SU-DHL-6 (cell line): Measurements from ENCODE around the gene ASCC3.

Experiments
- H2AFZ ChIP-seq: fragments of 200-600 bp; sonication (generic); 2 replicates; pipeline ENCODE4 v1.6.1; 2014; ENCODE audit warnings: low read depth, mild to moderate bottlenecking, moderate library complexity, mixed read lengths, antibody characterized with exemption, low read length; ENCODE audit not compliant: severe bottlenecking
- H3F3A ChIP-seq: fragments of 200-600 bp; shearing (Covaris generic); 2 replicates; pipeline ENCODE4 v1.6.0; 2016; ENCODE audit warnings: antibody characterized with exemption, mild to moderate bottlenecking; ENCODE audit not compliant: insufficient read depth
- H3K27ac ChIP-seq: fragments of 200-600 bp; sonication (generic); 2 replicates; pipeline ENCODE4 v1.5.1; 2016; ENCODE audit warnings: low read depth, mild to moderate bottlenecking, low read length, moderate library complexity, mixed read lengths
- H3K27me3 ChIP-seq: fragments of 200-600 bp; sonication (generic), shearing (Covaris generic); 2 replicates; pipeline ENCODE4 v1.6.0; 2014; ENCODE audit warnings: mild to moderate bottlenecking, low read length
- H3K36me3 ChIP-seq: fragments of 200-600 bp; sonication (generic); 2 replicates; pipeline ENCODE4 v1.6.1; 2014; ENCODE audit warnings: mild to moderate bottlenecking, low read length, mixed read lengths
- H3K4me2 ChIP-seq: fragments of 300-600, 200-600 bp; shearing (Covaris generic), sonication (generic); 2 replicates; pipeline ENCODE4 v1.6.0; 2014; ENCODE audit warnings: low read length, low read depth, mild to moderate bottlenecking; ENCODE audit not compliant: poor library complexity, severe bottlenecking
- H3K4me3 ChIP-seq: fragments of 200-600 bp; sonication (generic); 2 replicates; pipeline ENCODE4 v1.5.1; 2014; ENCODE audit warnings: antibody characterized with exemption, low read length, mild to moderate bottlenecking, mixed read lengths; ENCODE audit not compliant: insufficient read depth, poor library complexity, severe bottlenecking
- H3K79me2 ChIP-seq: fragments of 200-600 bp; sonication (generic); 2 replicates; pipeline ENCODE4 v1.6.1; 2014; ENCODE audit warnings: mild to moderate bottlenecking, low read length, moderate library complexity; ENCODE audit not compliant: insufficient read depth
- H3K9ac ChIP-seq: fragments of 200-600 bp; sonication (generic); 2 replicates; pipeline ENCODE4 v1.7.0; 2014; ENCODE audit warnings: mild to moderate bottlenecking, low read length
- H3K9me2 ChIP-seq: fragments of 200-600 bp; sonication (generic); replicated peaks from 2 replicates; pipeline ENCODE4 v1.6.1; 2014; ENCODE audit warnings: low read length; ENCODE audit not compliant: insufficient read depth
- H3K9me3 ChIP-seq: fragments of 200-600 bp; sonication (generic); 2 replicates; pipeline ENCODE4 v1.6.1; 2014; ENCODE audit warnings: low read length, mixed read lengths; ENCODE audit not compliant: insufficient read depth
- H4K20me1 ChIP-seq: fragments of 200-600 bp; sonication (generic); 2 replicates; pipeline ENCODE4 v1.6.1; 2014; ENCODE audit warnings: low read depth, mild to moderate bottlenecking, antibody characterized with exemption, low read length, moderate library complexity, mixed read lengths
- EZH2phosphoT487 ChIP-seq: fragments of 200-600 bp; sonication (generic), shearing (Covaris generic); conservative IDR thresholded peaks from 2 replicates; pipeline ENCODE4 v1.6.1; 2018; ENCODE audit warnings: mild to moderate bottlenecking, antibody characterized with exemption, low read length, moderate library complexity, mixed read lengths
- TF ChIP-seq, protein P1 (sequence below): fragments of 200-600 bp; sonication (generic); IDR thresholded peaks from one replicate; pipeline ENCODE4 v1.5.1; 2017; ENCODE audit warnings: antibody characterized with exemption, mild to moderate bottlenecking, low read length, moderate library complexity; ENCODE audit not compliant: insufficient read depth, poor library complexity, severe bottlenecking

Gene ASCC3

DNA sequence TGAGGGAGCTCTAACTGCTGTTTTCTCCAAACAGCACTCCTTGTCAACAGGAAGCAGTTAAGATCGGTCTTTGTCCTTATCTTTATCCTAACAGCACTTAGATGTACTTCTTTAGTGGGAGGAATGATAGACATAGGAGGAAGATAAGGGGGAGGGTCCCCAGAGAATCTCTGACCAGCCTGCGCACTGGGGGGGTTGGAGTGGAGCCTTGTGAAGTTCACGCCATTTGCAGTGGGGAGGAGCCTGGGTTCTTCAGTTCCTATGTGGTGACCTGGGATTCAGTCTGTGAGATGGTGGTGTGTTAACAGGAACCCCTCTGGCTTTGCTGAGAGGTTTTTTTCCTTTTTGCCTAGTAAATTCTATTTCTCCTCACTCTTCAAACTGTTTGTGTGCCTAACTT, 18.1 kb upstream of the ASCC3 start:
- Histone ChIP-seq H3F3A (no peaks in the 10 kb centered on the region), H3K9me2 (no peaks in the 10 kb centered on the region), H3K4me2 (no peak overlapping the region), H3K4me3 (no peak overlapping the region), H3K27me3 (no peaks in the 10 kb centered on the region), H3K27ac (no peak overlapping the region), H2AFZ (no peak overlapping the region), H3K36me3 (no peaks in the 10 kb centered on the region), H3K9ac (no peak overlapping the region), H3K79me2 (no peaks in the 10 kb centered on the region), H4K20me1 (no peaks in the 10 kb centered on the region), H3K9me3 (no peaks in the 10 kb centered on the region)
- TF ChIP-seq, protein P1, sequence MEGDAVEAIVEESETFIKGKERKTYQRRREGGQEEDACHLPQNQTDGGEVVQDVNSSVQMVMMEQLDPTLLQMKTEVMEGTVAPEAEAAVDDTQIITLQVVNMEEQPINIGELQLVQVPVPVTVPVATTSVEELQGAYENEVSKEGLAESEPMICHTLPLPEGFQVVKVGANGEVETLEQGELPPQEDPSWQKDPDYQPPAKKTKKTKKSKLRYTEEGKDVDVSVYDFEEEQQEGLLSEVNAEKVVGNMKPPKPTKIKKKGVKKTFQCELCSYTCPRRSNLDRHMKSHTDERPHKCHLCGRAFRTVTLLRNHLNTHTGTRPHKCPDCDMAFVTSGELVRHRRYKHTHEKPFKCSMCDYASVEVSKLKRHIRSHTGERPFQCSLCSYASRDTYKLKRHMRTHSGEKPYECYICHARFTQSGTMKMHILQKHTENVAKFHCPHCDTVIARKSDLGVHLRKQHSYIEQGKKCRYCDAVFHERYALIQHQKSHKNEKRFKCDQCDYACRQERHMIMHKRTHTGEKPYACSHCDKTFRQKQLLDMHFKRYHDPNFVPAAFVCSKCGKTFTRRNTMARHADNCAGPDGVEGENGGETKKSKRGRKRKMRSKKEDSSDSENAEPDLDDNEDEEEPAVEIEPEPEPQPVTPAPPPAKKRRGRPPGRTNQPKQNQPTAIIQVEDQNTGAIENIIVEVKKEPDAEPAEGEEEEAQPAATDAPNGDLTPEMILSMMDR: no peak
- no peak for TF ChIP-seq EZH2phosphoT487

- H3K36me3 ChIP-seq: no peaks in the 10 kb centered on the region
- no peaks in the 10 kb centered on the region for H4K20me1 ChIP-seq
- no peak overlapping the region for H3K9ac ChIP-seq
- no peaks in the 10 kb centered on the region for H3K27me3 ChIP-seq
- no peak overlapping the region for H3K4me2 ChIP-seq
- no peaks in the 10 kb centered on the region for H3K9me3 ChIP-seq
- H3K27ac ChIP-seq: no peak overlapping the region
- H3F3A ChIP-seq: no peaks in the 10 kb centered on the region
- no peaks in the 10 kb centered on the region for H3K9me2 ChIP-seq
- H2AFZ ChIP-seq: no peak overlapping the region
- H3K4me3 ChIP-seq: no peak overlapping the region
- no peaks in the 10 kb centered on the region for H3K79me2 ChIP-seq
- TF ChIP-seq, protein P1: no peak
- TF ChIP-seq EZH2phosphoT487: no peak
Measured at GRCh38 chr6:100897671-100898070, 16.5 kb upstream of the ASCC3 start.

GRCh38 chr6:100893743-100894142, 12.6 kb upstream of the ASCC3 start:
- Histone ChIP-seq H3K79me2 (no peaks in the 10 kb centered on the region), H3K4me2 (no peak overlapping the region), H3F3A (no peaks in the 10 kb centered on the region), H4K20me1 (no peaks in the 10 kb centered on the region), H3K36me3 (no peaks in the 10 kb centered on the region), H3K9ac (no peak overlapping the region), H2AFZ (no peak overlapping the region), H3K9me2 (no peaks in the 10 kb centered on the region), H3K27me3 (no peaks in the 10 kb centered on the region), H3K4me3 (no peak overlapping the region), H3K9me3 (no peaks in the 10 kb centered on the region), H3K27ac (no peak overlapping the region)
- TF ChIP-seq, protein P1: no peak
- TF ChIP-seq EZH2phosphoT487: no peak

DNA sequence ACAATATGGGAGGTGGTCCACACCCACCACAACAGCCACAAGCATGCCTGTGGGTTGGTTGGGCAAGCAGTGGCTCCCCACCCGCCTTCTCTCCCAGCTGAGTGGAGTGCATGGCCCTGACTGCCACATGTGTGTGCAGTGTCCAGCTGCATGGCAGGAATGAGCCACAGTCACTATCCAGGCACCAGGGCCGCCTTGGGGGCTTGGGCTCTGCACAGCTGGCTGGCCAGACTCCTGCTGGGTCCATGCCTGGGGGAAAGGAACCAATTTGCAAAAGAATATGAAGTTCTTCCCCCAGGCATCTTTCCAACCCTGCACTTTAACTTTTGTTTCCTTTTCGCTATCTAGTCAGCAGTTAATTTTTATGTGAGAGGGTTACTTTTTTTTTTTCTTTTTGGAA, 11.6 kb upstream of the ASCC3 start:
- no peaks in the 10 kb centered on the region for H3K9me2 ChIP-seq
- no peaks in the 10 kb centered on the region for H3K36me3 ChIP-seq
- no peak overlapping the region for H2AFZ ChIP-seq
- no peak overlapping the region for H3K4me2 ChIP-seq
- TF ChIP-seq, protein P1: no peak
- TF ChIP-seq EZH2phosphoT487: no peak
- H3F3A ChIP-seq: no peaks in the 10 kb centered on the region
- H3K9me3 ChIP-seq: no peaks in the 10 kb centered on the region
- no peaks in the 10 kb centered on the region for H4K20me1 ChIP-seq
- no peak overlapping the region for H3K27ac ChIP-seq
- H3K9ac ChIP-seq: no peak overlapping the region
- no peaks in the 10 kb centered on the region for H3K27me3 ChIP-seq
- no peaks in the 10 kb centered on the region for H3K79me2 ChIP-seq
- no peak overlapping the region for H3K4me3 ChIP-seq
